Astrocyte (in vitro differentiated cells and primary cell): ENCODE results near the gene PITX1. TPM values are rescaled to one million over a fixed set of nuclear protein-coding genes. Genes with fewer than 3 reads are reported as not detected.

Source experiments
- DNase-seq: peaks from one replicate; pipeline ENCODE4 v3.0.0-alpha.2; 2010; ENCODE audit warnings: low read depth
- FAIRE-seq: peaks from 2 replicates; lab custom pipeline; 2011; peaks lifted over from hg19 to GRCh38; lab: Jason Lieb, UNC
- H2AFZ ChIP-seq: 2 replicates; pipeline ENCODE4 v1.6.0; 2012; ENCODE audit warnings: low read depth, low read length, inconsistent platforms
- H3K27ac ChIP-seq: 2 replicates; pipeline ENCODE4 v1.5.1; 2011; ENCODE audit warnings: low read depth, low read length, inconsistent platforms
- H3K27me3 ChIP-seq: 2 replicates; pipeline ENCODE4 v1.6.0; 2011; ENCODE audit warnings: low read length, inconsistent platforms; ENCODE audit not compliant: insufficient read depth
- H3K36me3 ChIP-seq: 2 replicates; pipeline ENCODE4 v1.5.1; 2011; ENCODE audit warnings: low read length, inconsistent platforms; ENCODE audit not compliant: insufficient read depth
- H3K4me1 ChIP-seq: 2 replicates; pipeline ENCODE4 v1.5.1; 2011; ENCODE audit warnings: low read length, inconsistent platforms; ENCODE audit not compliant: insufficient read depth
- H3K4me2 ChIP-seq: 2 replicates; pipeline ENCODE4 v1.6.0; 2012; ENCODE audit warnings: low read length, inconsistent platforms
- H3K4me3 ChIP-seq: 2 replicates; pipeline ENCODE4 v1.5.1; 2011; ENCODE audit warnings: low read depth, mild to moderate bottlenecking, low read length, inconsistent platforms; ENCODE audit not compliant: insufficient read depth
- H3K79me2 ChIP-seq: 2 replicates; pipeline ENCODE4 v1.6.0; 2012; ENCODE audit warnings: mild to moderate bottlenecking, low read length, inconsistent platforms; ENCODE audit not compliant: insufficient read depth
- H3K9ac ChIP-seq: 2 replicates; pipeline ENCODE4 v1.6.0; 2012; ENCODE audit warnings: mild to moderate bottlenecking, low read length, inconsistent platforms
- H3K9me3 ChIP-seq: 2 replicates; pipeline ENCODE4 v1.5.1; 2012; ENCODE audit warnings: low read depth, mild to moderate bottlenecking, low read length, inconsistent platforms; ENCODE audit not compliant: insufficient read depth
- H4K20me1 ChIP-seq: 2 replicates; pipeline ENCODE4 v1.6.0; 2012; ENCODE audit warnings: low read length, inconsistent platforms; ENCODE audit not compliant: insufficient read depth
- H3K27ac Mint-ChIP-seq: one replicate; pipeline ENCODE4 v1.8.0; 2021; ENCODE audit warnings: mild to moderate bottlenecking, mixed read lengths; ENCODE audit not compliant: unreplicated experiment
- H3K27me3 Mint-ChIP-seq: one replicate; pipeline ENCODE4 v1.8.0; 2021; ENCODE audit warnings: low read depth, mixed read lengths; ENCODE audit not compliant: unreplicated experiment
- H3K36me3 Mint-ChIP-seq: one replicate; pipeline ENCODE4 v1.8.0; 2021; ENCODE audit warnings: low read depth, mixed read lengths; ENCODE audit not compliant: unreplicated experiment
- H3K4me1 Mint-ChIP-seq: one replicate; pipeline ENCODE4 v1.8.0; 2021; ENCODE audit warnings: low read depth, mixed read lengths; ENCODE audit not compliant: unreplicated experiment
- H3K4me3 Mint-ChIP-seq: one replicate; pipeline ENCODE4 v1.8.0; 2021; ENCODE audit warnings: mild to moderate bottlenecking, moderate library complexity, mixed read lengths; ENCODE audit not compliant: unreplicated experiment
- H3K9me3 Mint-ChIP-seq: one replicate; pipeline ENCODE4 v1.8.0; 2021; ENCODE audit warnings: mild to moderate bottlenecking, mixed read lengths; ENCODE audit not compliant: unreplicated experiment
- EZH2 ChIP-seq: IDR thresholded peaks from 2 replicates; pipeline ENCODE4 v1.6.1; 2012; ENCODE audit warnings: mild to moderate bottlenecking, low read length, inconsistent platforms; ENCODE audit not compliant: insufficient read depth
- total RNA-seq: library from RNA; stranded (reverse); gene quantifications from 2 replicates; pipeline ENCODE4 v1.2.1, GENCODE V29; 2021
- TF ChIP-seq, protein P1 (sequence below): IDR thresholded peaks from 2 replicates; pipeline ENCODE4 v1.5.1; 2011; ENCODE audit warnings: low read depth, mild to moderate bottlenecking, inconsistent platforms, low read length, moderate library complexity; ENCODE audit not compliant: insufficient read depth

Gene PITX1
- total RNA-seq, 1 donor from 2014 or later = 0.52 TPM

DNA sequence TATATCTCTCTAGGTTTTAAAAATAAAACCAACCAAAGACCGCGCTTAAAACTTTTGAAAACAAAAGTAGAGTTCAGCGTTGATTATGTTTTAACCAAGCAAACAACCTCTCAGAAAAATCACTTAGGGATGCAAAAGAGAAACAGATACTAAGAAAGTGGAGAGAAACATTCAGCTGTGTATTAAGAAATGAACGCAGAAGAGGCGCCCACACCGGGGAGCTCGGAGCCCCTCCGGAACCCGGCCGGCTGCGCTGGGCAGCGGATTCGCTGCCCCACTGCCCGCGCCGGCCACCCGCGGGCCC, 1.4 kb downstream of the PITX1 start:
- no peaks in the 10 kb centered on the region for H3K36me3 ChIP-seq
- H3K27me3 ChIP-seq = peaks cover 90% of the 10 kb centered on the region
- peaks cover 3% of the 10 kb centered on the region for H3K9me3 ChIP-seq
- H3K4me1 ChIP-seq = peaks cover 5% of the 10 kb centered on the region
- no peak overlapping the region for H3K9ac ChIP-seq
- H3K79me2 ChIP-seq = no peaks in the 10 kb centered on the region
- FAIRE-seq (no peak), DNase-seq (no peak)
- H2AFZ ChIP-seq = no peak overlapping the region
- H3K27me3 Mint-ChIP-seq = peaks cover 70% of the 10 kb centered on the region
- H3K4me1 Mint-ChIP-seq = peaks cover 5% of the 10 kb centered on the region
- peaks cover 7% of the 10 kb centered on the region for H3K36me3 Mint-ChIP-seq
- TF ChIP-seq, protein P1, sequence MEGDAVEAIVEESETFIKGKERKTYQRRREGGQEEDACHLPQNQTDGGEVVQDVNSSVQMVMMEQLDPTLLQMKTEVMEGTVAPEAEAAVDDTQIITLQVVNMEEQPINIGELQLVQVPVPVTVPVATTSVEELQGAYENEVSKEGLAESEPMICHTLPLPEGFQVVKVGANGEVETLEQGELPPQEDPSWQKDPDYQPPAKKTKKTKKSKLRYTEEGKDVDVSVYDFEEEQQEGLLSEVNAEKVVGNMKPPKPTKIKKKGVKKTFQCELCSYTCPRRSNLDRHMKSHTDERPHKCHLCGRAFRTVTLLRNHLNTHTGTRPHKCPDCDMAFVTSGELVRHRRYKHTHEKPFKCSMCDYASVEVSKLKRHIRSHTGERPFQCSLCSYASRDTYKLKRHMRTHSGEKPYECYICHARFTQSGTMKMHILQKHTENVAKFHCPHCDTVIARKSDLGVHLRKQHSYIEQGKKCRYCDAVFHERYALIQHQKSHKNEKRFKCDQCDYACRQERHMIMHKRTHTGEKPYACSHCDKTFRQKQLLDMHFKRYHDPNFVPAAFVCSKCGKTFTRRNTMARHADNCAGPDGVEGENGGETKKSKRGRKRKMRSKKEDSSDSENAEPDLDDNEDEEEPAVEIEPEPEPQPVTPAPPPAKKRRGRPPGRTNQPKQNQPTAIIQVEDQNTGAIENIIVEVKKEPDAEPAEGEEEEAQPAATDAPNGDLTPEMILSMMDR = no peak
- TF ChIP-seq EZH2 = no peak
- H3K27ac ChIP-seq = no peak overlapping the region
- peaks cover 34% of the 10 kb centered on the region for H4K20me1 ChIP-seq
- no peak overlapping the region for H3K4me3 Mint-ChIP-seq
- no peak overlapping the region for H3K4me3 ChIP-seq
- H3K4me2 ChIP-seq = peak overlapping the region; percentile 79
- H3K9me3 Mint-ChIP-seq = peaks cover 15% of the 10 kb centered on the region
- no peak overlapping the region for H3K27ac Mint-ChIP-seq

DNA sequence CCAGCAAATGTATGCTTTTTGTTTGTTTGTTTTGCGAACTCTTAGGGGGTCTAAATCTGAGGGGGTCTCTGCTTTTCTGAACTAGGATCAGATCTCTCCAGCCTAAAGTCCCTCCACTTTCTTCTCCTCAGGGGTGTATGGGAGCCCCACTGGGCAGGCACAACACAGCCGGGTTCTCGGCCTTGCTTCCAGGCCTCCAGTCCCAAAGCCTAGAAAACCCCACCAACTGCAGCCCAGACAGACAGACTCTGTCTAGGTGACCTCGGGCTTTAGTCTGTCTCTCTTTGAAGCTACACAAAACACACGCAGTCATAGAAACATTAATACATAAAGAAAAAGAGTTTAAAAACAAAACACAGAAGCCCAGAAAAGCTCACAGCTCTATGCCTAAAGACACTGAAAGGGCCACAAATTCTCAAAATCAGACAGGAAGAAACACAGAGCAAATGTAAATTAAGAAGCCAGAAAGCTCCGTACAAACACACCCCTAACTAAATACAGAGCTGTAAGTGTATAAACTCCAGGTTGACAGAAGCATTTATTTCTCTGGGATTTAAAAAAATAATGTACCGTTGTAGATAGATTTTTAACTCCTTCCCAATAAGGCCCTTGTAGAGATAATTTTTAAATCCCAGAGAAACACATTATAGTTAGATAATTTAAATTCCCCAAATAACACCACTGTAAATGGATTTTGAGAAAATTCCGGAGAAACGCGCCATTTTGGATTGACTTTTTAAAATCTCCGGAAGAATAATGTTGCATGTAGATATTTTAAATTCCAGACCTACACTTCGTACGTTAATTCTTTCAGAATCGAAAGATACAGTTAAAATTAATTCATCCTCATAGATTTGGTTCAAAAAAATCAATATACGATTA, 2.0 kb downstream of the PITX1 start:
- peaks cover 3% of the 10 kb centered on the region for H3K9me3 ChIP-seq
- no peak for DNase-seq
- Mint-ChIP-seq H3K27me3 (peaks cover 70% of the 10 kb centered on the region), H3K4me1 (peaks cover 5% of the 10 kb centered on the region), H3K36me3 (peaks cover 7% of the 10 kb centered on the region), H3K9me3 (peaks cover 15% of the 10 kb centered on the region), H3K27ac (peak overlapping the region; percentile 86), H3K4me3 (no peak overlapping the region)
- peaks cover 5% of the 10 kb centered on the region for H3K4me1 ChIP-seq
- TF ChIP-seq EZH2 = peak; percentile 8
- TF ChIP-seq, protein P1 = no peak
- H4K20me1 ChIP-seq = peaks cover 34% of the 10 kb centered on the region
- no peak for FAIRE-seq
- H2AFZ ChIP-seq = no peak overlapping the region
- peaks cover 90% of the 10 kb centered on the region for H3K27me3 ChIP-seq
- H3K27ac ChIP-seq = no peak overlapping the region
- no peak overlapping the region for H3K9ac ChIP-seq
- peak overlapping the region; percentile 79 for H3K4me2 ChIP-seq
- H3K36me3 ChIP-seq = no peaks in the 10 kb centered on the region
- no peak overlapping the region for H3K4me3 ChIP-seq
- no peaks in the 10 kb centered on the region for H3K79me2 ChIP-seq
